NK-92 treated with Interleukin-12 subunit alpha and Interleukin-12 subunit beta, amount 100 ng/mL, for 24 hours (cell line): ENCODE data around the gene HABP4.

ENCODE experiments used
- DNase-seq: peaks from one replicate; lab custom pipeline; 2025; lab: John Stamatoyannopoulos, UW

The HABP4 gene

DNA sequence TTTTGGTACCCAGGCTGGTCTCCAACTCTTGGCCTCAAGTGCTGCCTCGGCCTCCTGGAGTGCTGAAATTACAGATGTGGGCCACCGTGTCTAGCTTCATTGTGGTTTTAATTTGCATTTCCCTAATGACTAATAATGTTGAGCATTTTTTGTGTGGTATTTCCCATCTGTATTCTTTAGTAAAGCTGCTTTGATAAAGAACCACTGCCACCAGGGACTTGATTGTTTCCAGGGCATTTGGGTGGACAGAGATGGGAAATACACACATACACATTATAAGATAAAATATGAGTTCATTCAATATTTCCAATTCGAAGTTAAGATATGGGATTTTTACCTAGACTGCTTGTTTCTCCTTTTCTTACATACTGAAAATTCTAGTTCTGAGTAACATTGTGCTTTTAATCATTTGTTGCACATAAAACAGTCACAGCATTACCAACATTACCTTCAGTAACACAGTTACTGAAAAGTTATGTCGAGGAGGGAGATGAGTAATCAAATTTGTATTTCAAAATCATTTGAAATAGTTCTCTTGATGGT, 28.9 kb downstream of the HABP4 start:
- DNase-seq: no peak

DNA sequence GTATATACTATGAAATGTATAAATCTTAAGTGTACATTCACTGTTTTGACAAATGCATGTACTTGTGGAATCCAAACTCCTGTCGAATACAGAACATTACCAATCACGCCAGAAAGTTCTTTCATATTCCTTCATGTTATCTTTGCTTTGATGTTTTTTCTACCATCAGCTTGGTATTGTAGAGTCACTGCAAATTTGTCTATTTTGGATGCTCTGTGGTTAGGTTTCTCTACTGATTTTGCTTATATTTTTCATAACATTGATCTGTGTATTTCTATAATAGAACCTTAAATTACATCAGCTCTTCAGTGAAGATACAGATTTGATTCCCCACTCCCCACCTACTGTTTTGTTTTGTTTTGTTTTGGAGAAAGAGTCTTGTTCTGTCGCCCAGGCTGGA, 30.8 kb downstream of the HABP4 start:
- no peak for DNase-seq

DNA sequence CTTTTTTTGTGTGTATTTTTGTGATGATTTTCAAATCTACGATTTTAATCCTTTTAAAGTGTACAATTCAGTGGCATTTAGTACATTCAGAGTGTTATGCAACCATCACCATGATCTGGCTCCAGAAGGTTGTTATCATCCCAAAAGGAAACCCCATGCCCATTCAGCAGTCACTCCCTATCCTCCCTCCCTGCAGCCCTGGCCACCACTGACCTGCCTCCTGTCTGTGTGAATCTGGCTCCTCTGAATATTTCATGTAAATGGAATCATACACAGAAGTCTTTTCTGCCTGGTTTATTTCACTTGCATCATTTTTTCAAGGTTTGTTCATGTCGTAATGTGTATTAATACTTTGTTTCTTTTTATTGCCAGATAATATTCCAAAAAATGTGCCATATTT, 32.5 kb downstream of the HABP4 start:
- DNase-seq: no peak

DNA sequence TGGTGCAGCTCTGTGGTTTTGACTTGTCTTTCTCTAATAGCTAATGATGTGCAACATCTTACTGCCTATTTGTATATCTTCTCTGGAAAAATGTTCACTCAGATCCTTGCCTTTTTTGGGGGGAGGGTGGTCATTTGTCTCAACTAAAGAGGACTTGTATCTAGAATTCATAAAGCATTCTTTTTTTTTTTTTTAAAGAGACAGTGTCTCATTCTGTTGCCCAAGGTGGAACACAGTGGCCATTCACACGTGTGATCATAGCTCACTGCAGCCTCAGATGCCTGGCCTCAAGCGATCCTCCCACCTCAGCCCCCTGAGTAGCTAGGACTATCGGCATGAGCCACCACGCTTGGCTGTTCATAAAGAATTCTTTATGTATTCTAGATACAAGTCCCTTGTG, 33.2 kb downstream of the HABP4 start:
- DNase-seq: no peak

DNA sequence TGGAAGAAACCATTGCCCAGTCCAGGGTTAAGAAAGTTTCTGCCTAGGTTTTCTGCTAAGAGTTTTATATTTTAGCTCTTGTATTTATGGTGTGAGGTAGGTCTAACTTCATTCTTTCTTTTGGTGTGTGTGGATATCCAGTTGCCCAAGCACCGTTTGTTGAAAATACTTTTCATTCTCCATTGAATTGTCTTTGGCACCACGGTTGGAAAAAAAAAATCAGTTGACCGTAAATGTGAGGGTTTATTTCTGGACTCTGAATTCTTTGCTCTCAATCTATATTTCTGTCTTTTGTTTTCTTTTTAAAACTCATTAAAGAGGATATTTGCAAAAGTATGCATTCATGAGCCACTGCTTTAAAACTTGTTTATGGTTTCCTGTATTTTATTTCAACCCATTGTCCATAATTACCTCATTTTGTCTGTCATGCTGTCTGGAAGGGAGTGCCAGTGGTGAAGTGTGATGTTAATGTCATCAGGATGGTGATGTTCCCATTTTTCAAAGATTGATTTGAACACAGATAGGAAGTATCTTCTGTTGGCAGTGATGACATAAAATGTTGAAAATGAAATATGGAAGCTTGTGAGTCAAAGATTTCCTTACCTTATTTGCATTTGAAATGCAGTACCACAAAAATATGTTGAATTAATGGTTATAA, 33.9 kb downstream of the HABP4 start:
- no peak for DNase-seq

DNA sequence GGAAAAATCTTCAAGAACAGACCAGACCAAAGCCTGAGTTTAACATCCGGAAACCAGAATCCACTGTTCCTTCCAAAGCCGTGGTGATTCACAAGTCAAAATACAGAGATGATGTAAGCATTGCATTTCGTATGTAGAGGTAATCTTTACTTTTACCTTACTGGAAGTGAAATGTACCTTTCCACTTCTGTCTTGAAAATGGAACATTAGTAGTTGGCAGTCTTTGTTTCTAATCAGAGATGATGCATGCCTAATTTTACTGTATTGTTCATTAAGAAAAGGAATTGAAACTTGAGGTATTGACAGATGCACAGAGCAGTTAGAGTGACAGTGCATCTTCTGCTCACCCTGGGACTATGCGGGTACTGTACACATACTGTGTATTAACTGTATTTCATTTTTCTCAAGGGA, 34.6 kb downstream of the HABP4 start:
- no peak for DNase-seq

DNA sequence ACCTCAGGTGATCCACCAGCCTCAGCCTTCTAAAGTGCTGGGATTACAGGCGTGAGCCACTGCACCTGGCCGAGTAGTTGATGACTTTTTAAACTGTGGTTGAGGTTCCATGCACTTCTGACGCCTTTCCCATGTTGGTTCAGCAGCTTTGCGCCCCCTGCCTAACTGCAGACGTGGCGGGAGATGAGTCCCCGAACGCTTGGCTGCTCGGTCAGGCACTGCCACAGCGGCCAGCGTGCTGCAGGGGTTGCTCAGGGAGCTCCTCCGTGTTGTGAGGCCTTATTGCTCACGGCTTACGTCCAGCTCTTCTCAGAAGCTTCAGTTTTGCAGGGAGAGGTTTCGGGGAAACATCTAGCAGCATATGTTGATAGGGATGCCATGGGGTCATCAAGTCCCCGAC, 35.3 kb downstream of the HABP4 start:
- no peak for DNase-seq

DNA sequence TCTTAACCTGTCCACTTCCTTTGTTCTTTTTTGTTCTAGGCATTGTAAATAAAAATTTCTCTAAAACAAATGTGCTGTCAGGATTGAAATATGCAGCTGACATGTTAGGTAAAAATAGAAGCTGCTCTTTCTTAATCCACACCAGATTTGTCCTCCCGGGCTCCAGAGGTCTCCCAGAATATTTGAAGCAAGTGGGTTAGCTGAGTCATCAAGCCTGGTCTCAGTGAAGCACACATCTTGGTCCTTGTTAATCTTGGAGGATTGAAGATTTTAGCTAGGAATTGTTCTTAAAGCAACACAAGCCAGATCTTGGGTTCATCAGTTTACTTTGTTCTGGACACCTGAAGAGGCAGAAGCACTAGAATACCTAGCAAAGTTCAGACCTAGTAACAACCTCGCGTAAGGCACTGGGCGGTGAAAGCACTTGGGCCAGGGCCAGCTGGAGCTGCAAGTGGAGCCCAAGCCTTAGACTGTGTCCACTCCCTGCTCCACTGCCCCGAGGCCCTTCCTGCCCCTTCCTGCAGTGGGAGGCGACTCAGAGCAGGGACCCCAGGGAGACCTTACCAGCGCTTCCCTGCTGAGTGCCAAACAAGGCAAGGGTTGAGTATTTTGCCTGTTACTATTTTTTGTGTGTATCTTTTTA, 36.5 kb downstream of the HABP4 start:
- no peak for DNase-seq

DNA sequence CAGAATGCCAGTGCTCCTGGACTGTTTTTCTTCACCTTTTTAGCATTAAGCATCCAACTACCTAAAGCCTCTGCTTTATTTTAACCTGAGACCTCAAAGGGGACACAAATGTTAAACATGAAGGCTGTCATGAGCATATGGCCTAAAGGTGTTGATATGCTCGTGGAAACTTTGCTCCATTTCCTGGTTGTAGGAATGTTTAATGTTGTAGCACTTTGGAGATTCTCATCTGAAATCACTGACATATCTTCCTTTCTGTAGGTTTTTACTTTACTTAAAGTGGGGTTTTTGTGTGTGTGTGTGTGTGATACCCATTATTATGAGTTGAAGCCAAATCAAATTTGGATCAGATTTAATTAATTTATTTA, 37.0 kb downstream of the HABP4 start:
- DNase-seq: no peak

DNA sequence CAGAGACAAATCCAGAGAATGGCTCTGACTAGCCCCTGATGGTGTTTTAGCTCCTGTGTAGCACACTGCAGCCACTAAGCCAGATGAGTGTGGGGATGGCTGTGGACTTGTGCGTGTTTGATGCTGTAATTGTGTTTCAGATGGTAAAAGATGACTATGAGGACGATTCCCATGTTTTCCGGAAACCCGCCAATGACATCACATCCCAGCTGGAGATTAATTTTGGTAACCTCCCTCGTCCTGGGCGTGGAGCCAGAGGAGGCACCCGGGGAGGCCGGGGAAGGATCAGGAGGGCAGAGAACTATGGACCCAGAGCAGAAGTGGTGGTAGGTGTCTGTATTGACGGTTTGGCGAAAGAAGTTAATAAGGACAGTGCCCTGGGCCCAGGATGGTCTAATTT, 38.0 kb downstream of the HABP4 start:
- DNase-seq: no peak

DNA sequence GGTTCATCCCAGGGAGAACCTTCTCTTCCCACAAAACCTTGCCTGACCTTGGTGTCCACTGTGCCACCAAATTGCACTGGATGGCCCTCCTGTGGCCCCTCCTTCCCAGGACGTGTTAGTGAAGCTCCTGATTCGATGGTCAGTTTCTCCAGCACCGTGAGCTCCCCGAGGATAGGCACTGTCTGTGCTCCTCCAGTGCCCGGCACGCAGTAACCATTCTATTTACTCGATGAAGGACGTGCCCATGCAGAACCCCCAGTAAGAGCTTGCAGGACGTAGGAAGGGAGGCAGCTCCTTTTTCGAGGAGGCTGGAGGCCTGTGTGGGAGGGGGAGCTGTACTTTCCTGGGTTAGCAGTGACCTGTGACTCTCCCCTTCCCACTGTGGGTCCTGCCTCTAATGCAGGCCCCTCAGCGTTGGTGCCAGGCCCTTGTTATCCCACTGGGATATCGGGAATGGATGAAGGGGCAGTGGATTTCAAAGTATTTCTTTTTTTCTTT, 39.6 kb downstream of the HABP4 start:
- no peak for DNase-seq

DNA sequence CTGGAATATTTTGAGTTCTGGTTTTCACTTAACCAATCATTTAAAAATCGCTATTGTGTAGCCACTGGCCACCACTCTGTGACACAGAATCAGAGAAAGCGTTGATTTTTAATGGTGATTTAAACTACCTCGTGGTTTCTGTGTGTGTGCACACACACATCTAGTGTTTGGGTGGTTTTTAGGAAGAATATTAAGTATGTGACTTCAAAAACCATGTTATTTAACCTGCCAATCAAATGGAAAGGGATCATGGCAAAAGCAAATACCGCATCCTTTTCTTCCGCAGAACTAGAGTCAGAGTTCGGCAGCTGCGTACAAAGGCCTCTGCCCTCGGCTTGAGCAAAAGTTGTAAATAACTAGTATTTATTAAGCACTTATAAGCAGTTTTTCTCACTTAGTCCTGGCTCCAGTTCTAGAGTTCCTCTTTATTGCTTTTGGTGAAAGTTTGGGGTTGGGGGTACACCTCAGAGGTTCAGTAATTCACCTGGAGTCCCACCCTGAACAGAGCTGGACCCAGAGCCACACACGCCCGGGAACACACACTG, 40.6 kb downstream of the HABP4 start:
- no peak for DNase-seq

DNA sequence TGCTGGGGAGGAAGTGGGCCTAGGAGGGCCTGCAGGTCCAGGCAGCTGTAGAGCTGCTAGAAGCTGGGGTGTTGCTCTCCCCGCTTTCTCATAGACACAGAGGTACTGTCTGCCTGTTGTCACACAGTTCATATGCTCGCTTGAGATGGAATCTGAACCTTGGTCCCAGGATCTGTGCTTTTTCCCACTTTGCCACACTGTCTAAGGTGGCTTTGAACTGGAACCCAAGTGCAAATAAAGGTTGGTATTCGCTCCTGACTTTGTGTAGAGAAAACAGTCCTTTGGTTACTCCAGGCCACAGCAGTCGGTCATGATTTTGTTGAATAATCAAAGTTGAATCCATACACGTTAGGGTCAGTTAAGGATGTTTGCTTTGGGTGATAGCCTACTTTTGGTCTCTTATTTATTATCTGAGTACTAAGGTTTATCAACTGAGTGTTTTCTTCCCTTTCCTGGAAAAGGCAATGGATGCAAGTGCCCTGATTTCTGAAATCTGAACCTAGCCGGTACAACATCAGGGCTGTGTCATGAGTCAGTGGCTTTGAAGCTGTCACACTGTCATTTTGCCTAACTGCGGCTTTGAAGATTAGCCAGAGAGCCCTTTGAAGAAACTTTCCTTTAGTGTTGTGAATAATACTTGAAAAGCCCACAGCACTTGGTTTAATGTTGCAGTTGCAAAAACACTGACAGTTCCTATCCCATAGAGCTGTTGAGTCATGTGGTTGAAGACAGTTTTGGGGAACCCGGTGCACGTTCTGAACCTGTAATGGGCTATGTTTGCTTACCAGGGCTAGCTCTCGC, 41.3 kb downstream of the HABP4 start:
- DNase-seq: no peak

DNA sequence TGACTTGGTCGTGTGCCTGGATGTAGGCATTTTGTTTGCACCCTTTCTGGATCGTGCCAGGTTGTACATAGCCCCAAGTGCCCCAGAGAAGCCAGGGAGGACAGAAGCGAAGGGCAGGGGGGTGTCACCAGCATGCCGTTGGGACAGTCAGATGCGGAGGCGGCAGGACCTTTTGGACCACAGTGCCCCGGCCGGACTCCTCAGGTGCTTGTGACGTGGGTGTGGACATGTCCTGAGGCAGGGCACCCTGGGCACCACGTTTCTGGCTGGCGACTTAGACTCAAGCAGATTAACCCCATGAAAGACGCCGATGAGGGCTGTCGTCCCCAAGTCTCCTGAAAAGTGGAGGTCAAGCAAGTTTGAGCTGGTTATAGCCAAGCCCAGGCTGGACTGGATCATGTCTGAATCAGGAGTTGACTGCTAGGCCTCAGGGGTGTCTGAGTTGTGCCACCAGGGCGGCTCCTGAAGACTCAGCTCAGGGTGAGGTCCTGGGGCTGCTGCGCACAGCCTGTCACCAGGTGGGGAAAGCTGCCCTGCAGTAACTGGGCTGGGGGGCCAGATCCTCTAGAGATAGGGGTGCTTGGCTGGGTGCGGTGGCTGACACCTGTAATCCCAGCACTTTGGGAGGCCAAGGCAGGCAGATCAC, 42.0 kb downstream of the HABP4 start:
- DNase-seq: no peak

DNA sequence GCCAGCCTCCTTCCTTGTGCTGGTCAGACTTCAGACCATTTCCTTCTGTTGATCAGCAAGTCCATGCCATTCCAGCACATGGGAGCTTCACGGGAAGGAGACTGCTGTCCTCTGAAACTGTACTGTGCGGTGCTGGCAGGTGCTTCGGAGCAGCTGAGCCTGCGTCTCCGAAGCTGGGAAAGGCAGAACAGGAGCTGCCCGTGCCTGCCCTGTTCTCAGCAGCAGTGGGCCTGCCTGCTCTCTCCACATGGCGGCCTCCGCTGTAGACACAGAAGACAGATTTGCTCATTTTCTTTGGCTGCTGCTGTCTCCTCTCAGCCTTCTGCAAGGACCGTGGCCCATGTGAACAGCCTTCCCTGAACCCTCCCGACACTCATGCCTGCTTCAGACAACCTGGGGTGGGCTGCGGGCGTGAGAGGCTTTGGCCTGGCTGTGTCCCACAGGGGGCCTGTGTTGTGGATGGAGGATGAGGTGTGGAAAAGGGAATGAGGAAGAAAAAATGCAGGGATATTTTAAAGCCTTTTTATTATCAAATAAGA, 43.1 kb downstream of the HABP4 start:
- no peak for DNase-seq

DNA sequence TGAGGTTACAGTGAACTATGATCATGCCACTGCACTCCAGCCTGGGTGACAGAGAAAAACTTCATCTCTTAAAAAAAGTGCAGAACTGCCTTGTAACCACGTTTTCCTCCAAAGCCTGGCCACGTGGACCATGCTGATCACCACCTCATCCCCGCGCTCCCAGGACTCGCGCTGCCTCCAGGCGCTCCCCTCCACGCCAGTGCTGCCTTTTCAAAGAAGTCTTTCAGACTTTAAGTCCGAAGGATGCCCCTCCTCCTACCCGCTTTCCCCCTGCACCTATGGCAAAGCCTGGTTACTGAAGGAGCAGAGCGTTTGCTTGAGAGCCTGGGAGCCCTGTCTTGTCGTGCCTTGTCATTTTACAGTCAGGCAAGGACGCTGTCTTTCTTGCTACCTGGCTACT, 43.8 kb downstream of the HABP4 start:
- no peak for DNase-seq

DNA sequence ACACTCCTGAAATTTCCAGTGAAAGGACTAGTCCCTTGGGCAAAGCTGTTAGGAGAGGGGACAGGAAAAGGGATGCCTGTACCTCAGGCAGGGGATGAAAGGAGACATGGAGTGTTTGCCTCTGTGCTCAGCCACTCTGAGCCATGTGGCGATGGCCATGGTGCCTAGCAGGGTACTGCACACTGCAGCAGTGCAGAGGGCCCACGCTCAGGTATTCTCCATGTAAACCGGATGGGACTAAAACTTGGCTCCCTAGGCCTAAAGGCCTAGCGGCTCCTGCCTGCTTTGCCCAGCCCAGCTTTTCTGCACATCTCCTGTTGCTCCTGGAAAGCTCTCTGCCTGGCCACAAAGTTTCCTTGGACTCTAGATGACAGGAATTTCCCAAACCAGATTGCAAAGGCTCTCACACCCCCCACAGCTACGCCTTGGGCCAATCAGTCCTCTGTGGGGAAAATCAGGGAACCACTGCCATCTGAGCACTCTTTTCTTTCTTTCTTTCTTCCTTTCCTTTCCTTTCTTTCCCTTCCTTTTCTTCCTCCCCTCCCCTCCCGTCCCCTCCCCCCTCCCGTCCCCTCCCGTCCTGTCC, 44.3 kb downstream of the HABP4 start:
- DNase-seq: no peak

DNA sequence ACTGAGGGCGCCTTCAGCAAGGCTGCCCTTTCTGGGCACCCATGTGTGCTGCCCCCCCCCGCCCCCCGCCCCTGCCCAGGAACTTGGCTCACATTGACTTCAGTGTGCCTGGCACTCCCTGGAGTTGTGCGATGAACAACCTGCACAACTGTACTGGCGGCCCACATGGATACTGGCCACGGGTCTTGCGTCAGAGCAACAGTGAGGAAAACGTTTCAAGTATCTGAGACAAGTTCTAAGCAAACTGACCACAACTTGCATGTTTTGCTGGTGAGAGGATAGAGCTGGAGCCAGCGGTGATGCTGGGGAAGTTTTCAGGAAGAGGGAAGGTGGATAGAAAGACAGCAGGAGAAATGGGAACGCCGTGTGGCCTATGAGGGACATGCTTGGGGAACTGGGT, 45.4 kb downstream of the HABP4 start:
- DNase-seq: no peak

DNA sequence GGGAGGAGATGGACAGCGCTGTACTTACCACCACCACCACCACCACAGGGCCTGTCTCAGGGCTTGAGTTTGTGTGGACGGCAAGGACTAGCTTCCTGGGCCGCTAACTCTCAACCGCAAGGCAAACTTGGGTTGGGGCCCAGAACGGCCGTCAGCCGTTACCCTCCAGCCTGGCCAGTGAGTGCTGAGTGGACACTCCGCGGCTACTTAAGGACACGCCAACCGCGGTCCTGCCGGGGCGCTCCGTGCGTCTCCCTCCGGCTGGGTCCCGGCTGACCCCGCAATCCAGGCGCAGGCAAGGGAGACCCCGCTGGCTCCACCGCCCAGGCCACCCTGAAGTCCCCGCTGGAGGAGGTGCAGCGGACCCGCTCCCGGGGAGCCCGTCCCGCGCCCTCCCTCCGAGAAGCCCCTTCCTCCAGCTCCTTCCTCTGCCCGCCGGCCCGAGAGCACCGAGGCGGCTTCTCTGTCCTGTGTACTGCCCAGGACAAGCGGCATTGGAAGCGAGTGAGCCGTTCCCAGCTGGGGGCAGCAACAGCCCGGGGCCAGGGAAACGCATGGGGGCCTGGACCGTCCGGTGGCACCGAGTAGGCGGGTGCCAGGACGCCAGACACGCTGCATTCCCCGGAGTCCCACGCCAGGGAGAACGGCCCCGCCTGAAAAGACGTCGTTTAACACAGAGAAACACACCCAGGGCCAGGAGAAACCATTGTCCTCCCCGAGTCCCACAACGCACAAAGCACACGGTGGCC, 46.6 kb downstream of the HABP4 start:
- no peak for DNase-seq

DNA sequence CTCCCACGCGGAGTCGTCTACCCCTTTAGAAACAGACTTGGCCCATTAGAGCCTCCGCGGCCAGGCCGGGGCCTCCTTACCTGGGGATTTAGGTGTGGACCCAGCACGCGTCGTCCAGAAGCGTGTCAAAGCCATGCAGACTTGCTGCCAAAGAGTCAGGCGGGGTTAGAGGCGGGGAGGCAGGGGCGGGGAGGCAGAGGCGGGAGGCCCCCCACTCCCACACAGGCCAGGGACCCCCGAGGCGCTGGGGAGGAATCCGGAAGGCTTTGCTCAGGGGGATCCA, 47.1 kb downstream of the HABP4 start:
- DNase-seq: no peak

DNA sequence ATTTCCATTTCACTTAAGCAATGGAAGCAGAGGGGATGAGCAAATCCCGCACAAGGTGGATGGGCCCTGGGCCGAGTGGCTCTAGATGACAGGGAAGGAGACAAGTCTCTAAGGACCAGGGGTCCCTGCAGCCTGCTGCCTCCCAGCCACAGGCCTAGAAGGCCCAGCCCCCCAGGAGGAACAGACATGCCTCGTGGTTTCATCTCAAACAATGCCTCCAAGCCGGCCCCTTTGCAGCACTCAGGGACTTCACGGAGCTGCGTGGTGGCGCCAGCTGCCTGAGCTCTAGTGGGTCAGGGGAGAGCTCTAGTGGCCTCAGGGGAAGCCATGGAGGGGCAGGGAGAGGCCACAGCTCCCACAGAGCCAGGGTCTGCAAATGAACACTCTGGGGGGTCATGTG, 48.8 kb downstream of the HABP4 start:
- no peak for DNase-seq
